GM18868 (cell line): ENCODE measurements around the gene DPEP1.

Source experiments
- ATAC-seq: cut with Tn5 transposase; IDR thresholded peaks from one replicate; pipeline ENCODE4 v1.9.1; 2021; ENCODE audit warnings: mild to moderate bottlenecking, moderate library complexity; ENCODE audit not compliant: unreplicated experiment

The DPEP1 gene

GRCh38 chr16:89598199-89598598, 15.2 kb upstream of the DPEP1 start:
- ATAC-seq = no peak

- no peak for ATAC-seq
Observed at GRCh38 chr16:89599451-89599858, 14.0 kb upstream of the DPEP1 start.

GRCh38 chr16:89599902-89600301, 13.5 kb upstream of the DPEP1 start:
- no peak for ATAC-seq

GRCh38 chr16:89600427-89600826, 13.0 kb upstream of the DPEP1 start:
- ATAC-seq = no peak

- ATAC-seq = no peak
Observed at GRCh38 chr16:89600956-89601355, 12.5 kb upstream of the DPEP1 start.

- no peak for ATAC-seq
Observed at GRCh38 chr16:89601906-89602272, 11.6 kb upstream of the DPEP1 start.

- ATAC-seq = no peak
Observed at GRCh38 chr16:89602273-89602951, 11.0 kb upstream of the DPEP1 start.

GRCh38 chr16:89602952-89603590, 10.4 kb upstream of the DPEP1 start:
- no peak for ATAC-seq

- no peak for ATAC-seq
Observed at GRCh38 chr16:89604764-89605163, 8.7 kb upstream of the DPEP1 start.

GRCh38 chr16:89605186-89605970, 8.1 kb upstream of the DPEP1 start:
- ATAC-seq = no peak

- no peak for ATAC-seq
Observed at GRCh38 chr16:89606006-89606405, 7.4 kb upstream of the DPEP1 start.

- no peak for ATAC-seq
Observed at GRCh38 chr16:89607453-89607852, 6.0 kb upstream of the DPEP1 start.

- ATAC-seq = no peak
Observed at GRCh38 chr16:89607937-89608740, 5.3 kb upstream of the DPEP1 start.

GRCh38 chr16:89610108-89610453, 3.4 kb upstream of the DPEP1 start:
- no peak for ATAC-seq

- no peak for ATAC-seq
Observed at GRCh38 chr16:89612415-89613166, 851 bp upstream of the DPEP1 start.

GRCh38 chr16:89613954-89614459, 565 bp downstream of the DPEP1 start:
- no peak for ATAC-seq

- ATAC-seq = no peak
Observed at GRCh38 chr16:89615176-89615575, 1.7 kb downstream of the DPEP1 start.

- ATAC-seq = no peak
Observed at GRCh38 chr16:89615596-89616090, 2.2 kb downstream of the DPEP1 start.

- no peak for ATAC-seq
Observed at GRCh38 chr16:89616623-89617022, 3.2 kb downstream of the DPEP1 start.

GRCh38 chr16:89617036-89617435, 3.6 kb downstream of the DPEP1 start:
- ATAC-seq = no peak
